Measurements from ENCODE around the gene SIL1.
"Not testable (repeated sequence)": the region's sequence is repeated elsewhere in the genome, so short reads cannot be mapped to it uniquely, and the experiment has no call there.

The SIL1 gene

GRCh38 chr5:138942066-138942465 lies 256.1 kb downstream of the SIL1 start:
- DNase-seq (ENCODE audit: low read depth), result no peak

DNA sequence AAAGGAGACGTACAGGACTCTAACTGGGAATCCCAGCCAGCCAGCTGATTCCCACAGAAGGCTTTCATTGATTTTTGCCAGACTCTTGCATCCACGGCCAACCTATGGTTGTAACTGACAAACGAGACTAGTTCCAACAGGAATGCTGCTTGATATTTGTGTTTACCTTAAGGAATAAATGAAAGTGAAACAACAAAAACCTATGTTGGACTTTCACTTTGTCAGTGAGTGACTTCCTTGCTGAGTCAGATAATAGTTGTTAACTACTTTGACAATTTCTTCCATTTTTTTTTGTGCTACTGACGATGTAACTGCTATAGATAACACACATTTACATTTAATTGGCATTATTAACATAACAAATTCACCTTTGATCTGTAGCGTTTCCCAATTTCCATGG lies 259.6 kb downstream of the SIL1 start:
- no peak for DNase-seq (ENCODE audit: low read depth)

GRCh38 chr5:138937392-138938387 lies 260.5 kb downstream of the SIL1 start:
- no peak for DNase-seq (ENCODE audit: low read depth)

DNA sequence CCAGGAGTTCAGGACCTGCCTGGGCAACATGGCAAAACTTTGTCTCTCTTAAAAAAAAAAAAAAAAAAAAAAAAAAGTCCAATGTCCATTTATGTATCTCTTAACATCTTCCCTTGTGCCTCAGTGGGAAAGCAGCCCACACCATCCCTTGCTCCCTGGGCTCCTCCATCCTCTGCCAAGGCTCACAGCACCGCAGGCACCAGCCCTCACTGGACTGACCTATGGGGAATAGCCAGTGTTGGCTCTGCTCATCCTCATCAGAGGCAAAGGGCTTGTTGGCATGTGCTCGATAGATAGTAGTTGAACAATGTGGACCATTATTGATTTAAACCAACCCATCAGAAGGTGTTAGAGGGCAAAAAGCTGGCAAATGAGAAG lies 261.2 kb downstream of the SIL1 start:
- no peak for DNase-seq (ENCODE audit: low read depth)

GRCh38 chr5:138936225-138936967 lies 261.8 kb downstream of the SIL1 start:
- DNase-seq (ENCODE audit: low read depth), result no peak

DNA sequence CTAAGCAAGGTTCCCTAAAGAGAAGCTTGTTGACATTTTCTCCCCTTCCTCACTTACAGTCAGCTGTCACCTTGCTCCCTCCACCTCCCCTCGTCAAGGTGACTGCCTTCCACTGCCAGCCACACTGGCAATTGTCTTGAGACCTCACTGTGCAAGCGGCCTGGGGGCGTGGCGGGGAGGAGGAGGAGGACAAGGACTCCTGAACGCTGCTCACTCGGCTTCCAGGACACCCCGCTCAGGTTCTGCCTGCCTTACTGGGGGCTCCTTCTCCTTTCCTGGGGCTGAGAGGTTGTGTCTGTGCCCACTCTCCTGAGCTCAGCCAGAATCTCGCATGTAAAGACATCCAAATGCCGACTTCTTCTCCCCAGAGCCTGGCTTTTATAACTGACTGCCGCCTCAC lies 262.7 kb downstream of the SIL1 start:
- DNase-seq (ENCODE audit: low read depth), result no peak

- no peak for DNase-seq (ENCODE audit: low read depth)
These were observed 263.2 kb downstream of the SIL1 start for GRCh38 chr5:138934971-138935370.

GRCh38 chr5:138933522-138934290 lies 264.5 kb downstream of the SIL1 start:
- DNase-seq (ENCODE audit: low read depth), result no peak

- DNase-seq (ENCODE audit: low read depth), result no peak
These were observed 265.9 kb downstream of the SIL1 start for GRCh38 chr5:138932171-138932810.

DNA sequence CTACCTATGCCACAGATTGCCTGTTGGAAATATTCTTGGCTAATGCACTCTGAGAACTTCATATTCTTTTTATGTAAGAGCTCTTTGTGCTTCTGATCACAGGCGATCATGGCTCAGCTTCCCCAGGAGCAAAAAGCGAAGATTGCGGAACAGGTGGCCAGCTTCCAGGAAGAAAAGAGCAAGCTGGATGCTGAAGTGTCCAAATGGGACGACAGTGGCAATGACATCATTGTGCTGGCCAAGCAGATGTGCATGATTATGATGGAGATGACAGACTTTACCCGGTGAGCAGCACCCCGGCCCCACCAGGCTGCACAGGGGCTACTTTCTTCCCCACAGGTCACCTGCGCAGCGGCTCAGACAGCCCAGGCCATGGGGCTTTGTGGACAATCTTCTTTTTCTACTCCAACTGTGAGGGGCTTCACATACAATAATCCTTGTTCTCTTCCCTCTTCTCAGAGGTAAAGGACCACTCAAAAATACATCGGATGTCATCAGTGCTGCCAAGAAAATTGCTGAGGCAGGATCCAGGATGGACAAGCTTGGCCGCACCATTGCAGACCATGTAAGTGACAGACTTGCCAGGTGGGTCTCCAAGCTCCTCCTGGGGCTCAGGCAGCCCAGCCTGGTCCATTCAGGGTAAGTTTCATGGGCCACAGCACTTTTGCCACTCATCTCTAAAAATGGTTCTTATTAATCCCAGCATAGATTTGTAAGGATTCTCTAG lies 267.6 kb downstream of the SIL1 start:
- no peak for DNase-seq (ENCODE audit: low read depth)

DNA sequence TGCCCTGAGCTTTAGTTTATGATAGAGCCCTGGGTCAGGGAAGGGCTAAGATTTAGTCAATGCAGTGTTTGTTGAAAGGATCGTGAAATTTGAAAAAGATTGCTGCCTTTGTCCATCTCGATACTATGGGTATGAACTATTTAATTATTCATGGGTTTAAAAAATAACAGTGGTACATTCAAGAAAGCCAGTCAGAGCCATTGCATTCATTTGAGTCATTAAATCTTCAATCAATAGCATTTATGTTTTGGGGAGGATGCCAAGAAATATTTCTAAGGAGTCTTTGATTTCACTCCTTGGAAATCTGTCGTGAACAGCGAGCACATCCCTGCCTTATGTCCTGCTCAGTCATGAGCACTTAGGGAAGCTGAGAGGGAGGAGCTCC lies 268.6 kb downstream of the SIL1 start:
- no peak for DNase-seq (ENCODE audit: low read depth)

DNA sequence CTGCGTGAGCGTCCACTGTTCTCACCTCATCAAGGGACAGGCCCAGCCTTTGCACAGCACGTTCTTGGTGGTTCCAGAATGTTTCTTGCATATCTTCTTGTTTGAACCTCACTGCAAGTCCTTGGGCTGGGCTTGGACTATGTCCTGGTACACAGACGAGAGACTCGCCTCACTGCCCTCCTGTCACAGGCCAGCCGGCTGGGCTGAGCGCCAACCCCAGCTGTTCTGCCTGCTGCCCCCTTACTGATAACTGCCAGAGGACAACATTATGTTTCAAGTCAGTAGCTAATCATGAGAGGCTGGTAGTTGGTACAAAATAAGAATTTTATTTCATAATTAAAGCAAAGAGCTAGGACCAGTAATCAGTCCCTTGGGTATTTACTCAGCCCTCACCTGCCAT lies 270.2 kb downstream of the SIL1 start:
- no peak for DNase-seq (ENCODE audit: low read depth)

GRCh38 chr5:138927544-138927943 lies 270.6 kb downstream of the SIL1 start:
- DNase-seq (ENCODE audit: low read depth), result no peak

DNA sequence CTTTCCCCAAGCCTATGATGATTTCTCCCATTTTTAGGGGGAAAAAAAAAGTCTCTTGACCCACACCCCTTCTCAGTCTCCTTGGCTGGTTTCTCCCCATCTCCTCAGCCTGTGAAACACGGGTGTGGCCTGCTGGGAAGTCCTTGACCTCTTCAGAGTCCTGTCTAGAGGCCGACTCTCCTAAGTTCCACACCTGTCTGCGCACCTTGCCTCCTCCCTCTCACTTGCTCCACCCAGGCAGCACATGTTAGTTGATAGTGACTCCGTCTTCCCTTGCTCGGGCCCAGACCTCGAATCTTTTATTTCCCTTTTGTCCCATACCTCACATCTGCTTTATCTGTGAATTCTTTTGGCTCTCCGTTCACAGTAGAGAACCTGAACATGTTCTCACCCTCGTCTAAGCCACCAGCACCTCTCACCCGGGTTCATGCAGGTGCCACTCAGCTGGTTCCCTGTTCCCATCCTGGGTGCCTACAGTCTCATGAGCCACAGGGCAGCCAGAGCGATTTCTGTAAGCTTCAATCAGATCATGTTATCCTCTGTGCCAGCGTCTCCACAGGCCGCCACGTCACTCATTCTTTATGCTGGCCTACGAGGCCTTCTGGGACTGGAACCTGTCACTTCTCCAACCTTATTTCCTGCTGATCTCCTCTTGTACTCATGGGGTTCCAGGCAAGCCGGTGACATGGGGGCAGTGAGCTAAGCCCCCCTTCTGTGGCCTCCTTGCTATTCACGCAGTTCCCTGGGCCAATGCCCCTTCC lies 271.3 kb downstream of the SIL1 start:
- no peak for DNase-seq (ENCODE audit: low read depth)

GRCh38 chr5:138926257-138926656 lies 271.9 kb downstream of the SIL1 start:
- DNase-seq (ENCODE audit: low read depth), result no peak

- DNase-seq (ENCODE audit: low read depth), result no peak
These were observed 273.0 kb downstream of the SIL1 start for GRCh38 chr5:138925090-138925635.

GRCh38 chr5:138922494-138922893 lies 275.7 kb downstream of the SIL1 start:
- no peak for DNase-seq (ENCODE audit: low read depth)

GRCh38 chr5:138921362-138921761 lies 276.8 kb downstream of the SIL1 start:
- not testable (repeated sequence) for DNase-seq (ENCODE audit: low read depth)

DNA sequence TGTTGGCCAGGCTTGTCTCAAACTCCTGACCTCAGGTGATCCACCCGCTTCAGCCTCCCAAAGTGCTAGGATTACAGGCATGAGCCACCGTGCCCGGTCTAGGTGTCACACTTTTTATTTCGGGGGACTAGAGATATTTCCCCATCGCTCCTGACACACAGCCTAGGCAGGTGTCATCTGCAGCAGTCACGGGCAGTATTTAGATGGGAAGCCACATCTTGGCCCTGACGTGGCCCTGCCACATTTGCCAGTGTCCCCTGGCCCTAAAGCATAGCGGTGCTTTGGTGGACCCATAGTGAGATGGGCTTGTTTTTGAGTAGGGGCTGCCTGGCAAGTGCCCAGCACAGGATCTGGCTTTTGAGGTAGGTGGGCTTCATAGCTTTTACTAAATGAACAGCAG lies 278.0 kb downstream of the SIL1 start:
- DNase-seq (ENCODE audit: low read depth), result no peak

GRCh38 chr5:138918686-138919085 lies 279.5 kb downstream of the SIL1 start:
- DNase-seq (ENCODE audit: low read depth), result no peak
